ENCODE measurements around the gene ATP11A. TPM values are rescaled to one million over a fixed set of nuclear protein-coding genes. Genes with fewer than 3 reads are reported as not detected.
"Not testable (repeated sequence)": the region's sequence is repeated elsewhere in the genome, so short reads cannot be mapped to it uniquely, and the experiment has no call there.

ATP11A gene
- total and polyA plus RNA-seq, 5 donors from 2014 or later: 3.8 to 75.7 (median 5.0) TPM

- H3K4me1 Mint-ChIP-seq: peaks cover 0 to 12% (median 1%) of the 10 kb centered on the region in 4 donors
- ATAC-seq (ENCODE audit: low read depth in 2 of 2) (no peak), DNase-seq (no peak)
- Histone ChIP-seq H3K4me1 (ENCODE audit: control insufficient read depth, insufficient read depth, low read length, poor library complexity, severe bottlenecking) (no peaks in the 10 kb centered on the region), H3K27me3 (ENCODE audit: control insufficient read depth, insufficient read depth, low read length) (no peaks in the 10 kb centered on the region), H3K27ac (ENCODE audit: insufficient read depth, low read length, poor library complexity, severe bottlenecking) (no peak overlapping the region), H3K36me3 (ENCODE audit: control insufficient read depth, insufficient read depth, low read length) (peaks cover 17% of the 10 kb centered on the region), H3K9me3 (ENCODE audit: control insufficient read depth in 2 of 2, low read length in 2 of 2) (no peaks in the 10 kb centered on the region), H3K4me3 (ENCODE audit: low read depth, low read length) (no peak overlapping the region)
- peaks cover 25% of the 10 kb centered on the region for H3K36me3 Mint-ChIP-seq
- no peak overlapping the region for H3K27ac Mint-ChIP-seq
- H3K9me3 Mint-ChIP-seq: no peaks in the 10 kb centered on the region
- H3K4me3 Mint-ChIP-seq: no peak overlapping the region
- H3K27me3 Mint-ChIP-seq: no peaks in the 10 kb centered on the region
Observed at GRCh38 chr13:112784811-112785482, 95.1 kb downstream of the ATP11A start.

DNA sequence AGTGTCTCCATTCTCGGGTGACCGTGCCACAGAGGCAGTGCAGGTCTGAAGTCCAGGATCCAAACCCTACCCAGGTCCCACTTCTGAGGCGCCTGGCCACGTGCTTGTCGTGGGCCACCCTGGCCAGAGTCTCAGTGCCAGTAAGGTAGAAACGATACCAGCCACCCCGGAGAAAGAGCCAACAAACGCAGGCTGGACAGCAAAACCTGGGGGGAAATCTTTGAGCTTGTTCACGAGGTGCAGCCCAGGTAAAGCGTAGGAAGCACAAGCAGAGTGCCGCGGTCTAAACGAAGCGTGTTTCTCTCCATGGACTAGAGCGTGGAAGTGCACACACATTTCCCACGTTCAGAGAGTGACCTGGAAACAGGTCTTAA is 95.6 kb downstream of the ATP11A start:
- Mint-ChIP-seq H3K36me3 (peaks cover 25% of the 10 kb centered on the region), H3K4me3 (peak overlapping the region in 1 of 4 donors; percentile 31), H3K9me3 (no peaks in the 10 kb centered on the region), H3K27ac (no peak overlapping the region), H3K4me1 (peaks cover 0 to 10% (median 1%) of the 10 kb centered on the region in 4 donors), H3K27me3 (no peaks in the 10 kb centered on the region)
- Histone ChIP-seq H3K4me3 (ENCODE audit: low read depth, low read length) (no peak overlapping the region), H3K27me3 (ENCODE audit: control insufficient read depth, insufficient read depth, low read length) (no peaks in the 10 kb centered on the region), H3K27ac (ENCODE audit: insufficient read depth, low read length, poor library complexity, severe bottlenecking) (no peak overlapping the region), H3K36me3 (ENCODE audit: control insufficient read depth, insufficient read depth, low read length) (peaks cover 17% of the 10 kb centered on the region), H3K4me1 (ENCODE audit: control insufficient read depth, insufficient read depth, low read length, poor library complexity, severe bottlenecking) (no peaks in the 10 kb centered on the region), H3K9me3 (ENCODE audit: control insufficient read depth in 2 of 2, low read length in 2 of 2) (no peaks in the 10 kb centered on the region)
- DNase-seq (no peak), ATAC-seq (ENCODE audit: low read depth in 2 of 2) (no peak)

- not testable (repeated sequence) for H3K27me3 ChIP-seq (ENCODE audit: control insufficient read depth, insufficient read depth, low read length); H3K4me3 ChIP-seq (ENCODE audit: low read depth, low read length); H3K4me1 ChIP-seq (ENCODE audit: control insufficient read depth, insufficient read depth, low read length, poor library complexity, severe bottlenecking); H3K9me3 ChIP-seq (ENCODE audit: control insufficient read depth in 2 of 2, low read length in 2 of 2); H3K27ac Mint-ChIP-seq; ATAC-seq (ENCODE audit: low read depth in 2 of 2); H3K27me3 Mint-ChIP-seq; H3K4me3 Mint-ChIP-seq; H3K4me1 Mint-ChIP-seq; H3K9me3 Mint-ChIP-seq; DNase-seq; H3K27ac ChIP-seq (ENCODE audit: insufficient read depth, low read length, poor library complexity, severe bottlenecking)
- peaks cover 25% of the 10 kb centered on the region for H3K36me3 Mint-ChIP-seq
- peaks cover 13% of the 10 kb centered on the region for H3K36me3 ChIP-seq (ENCODE audit: control insufficient read depth, insufficient read depth, low read length)
Observed at GRCh38 chr13:112786810-112787209, 97.0 kb downstream of the ATP11A start.

DNA sequence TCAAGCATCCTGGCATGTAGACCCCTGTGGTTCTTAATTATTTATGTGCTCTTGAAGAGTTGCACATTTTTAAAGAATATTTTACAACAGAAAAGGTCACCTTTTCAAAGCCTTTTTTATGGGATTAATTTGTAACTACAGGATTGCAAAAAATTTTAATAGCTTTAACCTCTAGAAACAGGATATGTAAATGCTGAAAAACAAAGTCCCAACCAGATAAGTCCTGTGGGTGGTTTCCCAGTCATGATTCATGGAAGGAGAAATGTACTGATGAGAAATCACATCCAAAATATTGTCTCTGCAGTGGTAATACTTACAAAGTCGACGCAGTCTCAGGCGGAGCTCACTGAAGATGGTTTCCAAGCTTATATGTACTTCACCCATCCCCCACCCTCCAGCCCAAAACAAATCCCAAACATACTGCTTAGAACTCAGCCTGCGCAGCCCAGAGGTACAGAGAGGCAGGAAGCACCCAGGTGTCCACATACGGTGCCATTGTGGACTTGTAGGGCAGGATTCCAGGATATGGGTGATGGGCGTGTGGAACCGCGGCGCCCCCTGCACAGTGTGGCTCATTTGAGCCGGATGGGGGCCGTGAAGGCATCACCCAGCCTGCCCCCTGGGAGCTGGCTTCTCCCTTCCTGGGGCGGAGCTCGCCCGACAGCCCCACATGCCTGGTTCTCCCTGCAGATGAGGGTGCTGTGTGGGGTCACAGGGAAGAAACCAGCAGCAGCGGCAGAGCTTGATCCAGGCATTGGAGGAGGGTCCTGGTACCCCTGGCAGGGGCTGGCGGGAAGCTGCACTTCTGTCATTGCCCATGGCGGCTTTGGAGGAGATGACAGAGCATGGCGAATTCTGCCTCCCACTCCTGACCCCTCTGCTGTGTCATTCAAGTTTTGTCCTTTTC is 101.2 kb downstream of the ATP11A start:
- Histone ChIP-seq H3K27ac (ENCODE audit: insufficient read depth, low read length, poor library complexity, severe bottlenecking) (no peak overlapping the region), H3K27me3 (ENCODE audit: control insufficient read depth, insufficient read depth, low read length) (no peaks in the 10 kb centered on the region), H3K4me1 (ENCODE audit: control insufficient read depth, insufficient read depth, low read length, poor library complexity, severe bottlenecking) (no peaks in the 10 kb centered on the region), H3K9me3 (ENCODE audit: control insufficient read depth in 2 of 2, low read length in 2 of 2) (no peaks in the 10 kb centered on the region), H3K4me3 (ENCODE audit: low read depth, low read length) (no peak overlapping the region), H3K36me3 (ENCODE audit: control insufficient read depth, insufficient read depth, low read length) (peaks cover 4% of the 10 kb centered on the region)
- H3K36me3 Mint-ChIP-seq: peaks cover 22% of the 10 kb centered on the region
- no peak for DNase-seq
- H3K27ac Mint-ChIP-seq: no peak overlapping the region
- H3K27me3 Mint-ChIP-seq: no peaks in the 10 kb centered on the region
- ATAC-seq (ENCODE audit: low read depth in 2 of 2): no peak
- H3K4me1 Mint-ChIP-seq: peaks cover 3 to 8% (median 5%) of the 10 kb centered on the region in 4 donors
- no peaks in the 10 kb centered on the region for H3K9me3 Mint-ChIP-seq
- H3K4me3 Mint-ChIP-seq: no peak overlapping the region

GRCh38 chr13:112791663-112792440 is 102.0 kb downstream of the ATP11A start:
- Mint-ChIP-seq H3K9me3 (no peaks in the 10 kb centered on the region), H3K4me1 (peaks cover 4 to 8% (median 6%) of the 10 kb centered on the region in 4 donors), H3K27ac (peak overlapping the region in 2 of 3 donors; percentile 39 to 54), H3K27me3 (no peaks in the 10 kb centered on the region), H3K36me3 (peaks cover 21% of the 10 kb centered on the region), H3K4me3 (no peak overlapping the region)
- H3K4me1 ChIP-seq (ENCODE audit: control insufficient read depth, insufficient read depth, low read length, poor library complexity, severe bottlenecking): no peaks in the 10 kb centered on the region
- DNase-seq: no peak
- H3K27ac ChIP-seq (ENCODE audit: insufficient read depth, low read length, poor library complexity, severe bottlenecking): no peak overlapping the region
- ATAC-seq (ENCODE audit: low read depth in 2 of 2): no peak
- peaks cover 4% of the 10 kb centered on the region for H3K36me3 ChIP-seq (ENCODE audit: control insufficient read depth, insufficient read depth, low read length)
- no peaks in the 10 kb centered on the region for H3K9me3 ChIP-seq (ENCODE audit: control insufficient read depth in 2 of 2, low read length in 2 of 2)
- H3K4me3 ChIP-seq (ENCODE audit: low read depth, low read length): no peak overlapping the region
- H3K27me3 ChIP-seq (ENCODE audit: control insufficient read depth, insufficient read depth, low read length): no peaks in the 10 kb centered on the region

DNA sequence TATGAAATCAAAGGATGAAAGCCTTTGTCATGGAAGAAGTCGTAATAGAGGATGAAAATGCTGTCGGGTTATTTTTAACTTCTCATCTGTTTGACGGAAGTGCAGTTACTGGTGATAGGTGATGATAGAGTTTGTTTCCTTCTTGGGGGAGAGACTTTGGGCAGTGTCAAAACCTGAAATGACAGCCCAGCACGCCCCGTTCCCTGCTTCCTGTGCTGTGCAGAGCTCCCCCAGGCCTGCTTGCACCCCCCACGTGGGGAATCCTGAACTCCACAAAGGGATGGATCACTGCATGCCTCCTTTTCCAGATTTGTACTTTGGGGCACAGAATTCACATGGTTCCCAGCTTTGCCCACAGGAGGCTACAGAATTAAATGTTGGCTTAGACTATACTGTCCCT is 102.7 kb downstream of the ATP11A start:
- Histone ChIP-seq H3K27me3 (ENCODE audit: control insufficient read depth, insufficient read depth, low read length) (no peaks in the 10 kb centered on the region), H3K36me3 (ENCODE audit: control insufficient read depth, insufficient read depth, low read length) (peaks cover 4% of the 10 kb centered on the region), H3K4me1 (ENCODE audit: control insufficient read depth, insufficient read depth, low read length, poor library complexity, severe bottlenecking) (no peaks in the 10 kb centered on the region), H3K4me3 (ENCODE audit: low read depth, low read length) (no peak overlapping the region), H3K9me3 (ENCODE audit: control insufficient read depth in 2 of 2, low read length in 2 of 2) (no peaks in the 10 kb centered on the region), H3K27ac (ENCODE audit: insufficient read depth, low read length, poor library complexity, severe bottlenecking) (no peak overlapping the region)
- H3K36me3 Mint-ChIP-seq: peaks cover 21% of the 10 kb centered on the region
- DNase-seq: no peak
- no peaks in the 10 kb centered on the region for H3K27me3 Mint-ChIP-seq
- H3K9me3 Mint-ChIP-seq: no peaks in the 10 kb centered on the region
- peaks cover 4 to 8% (median 6%) of the 10 kb centered on the region in 4 donors for H3K4me1 Mint-ChIP-seq
- ATAC-seq (ENCODE audit: low read depth in 2 of 2): no peak
- peak overlapping the region in 1 of 3 donors; percentile 54 for H3K27ac Mint-ChIP-seq
- H3K4me3 Mint-ChIP-seq: no peak overlapping the region

GRCh38 chr13:112793545-112794445 is 104.0 kb downstream of the ATP11A start:
- ATAC-seq (ENCODE audit: low read depth in 2 of 2) (no peak), DNase-seq (no peak)
- Histone ChIP-seq H3K27ac (ENCODE audit: insufficient read depth, low read length, poor library complexity, severe bottlenecking) (no peak overlapping the region), H3K27me3 (ENCODE audit: control insufficient read depth, insufficient read depth, low read length) (no peaks in the 10 kb centered on the region), H3K4me1 (ENCODE audit: control insufficient read depth, insufficient read depth, low read length, poor library complexity, severe bottlenecking) (no peaks in the 10 kb centered on the region), H3K4me3 (ENCODE audit: low read depth, low read length) (no peak overlapping the region), H3K36me3 (ENCODE audit: control insufficient read depth, insufficient read depth, low read length) (no peaks in the 10 kb centered on the region), H3K9me3 (ENCODE audit: control insufficient read depth in 2 of 2, low read length in 2 of 2) (no peaks in the 10 kb centered on the region)
- Mint-ChIP-seq H3K4me3 (no peak overlapping the region), H3K36me3 (peaks cover 21% of the 10 kb centered on the region), H3K9me3 (peaks cover 0 to 4% (median 0%) of the 10 kb centered on the region in 7 donors), H3K4me1 (peaks cover 4 to 8% (median 6%) of the 10 kb centered on the region in 4 donors), H3K27me3 (no peaks in the 10 kb centered on the region), H3K27ac (no peak overlapping the region)

All from CD4-positive, CD25-positive, alpha-beta regulatory T cell (primary cell).